K562 (cell line): ENCODE measurements around the gene SOCS4. TPM values are rescaled to one million over a fixed set of nuclear protein-coding genes. Genes with fewer than 3 reads are reported as not detected.

ENCODE experiments used
- ESRRA ChIP-seq: fragments of 450-650 bp; IDR thresholded peaks from 2 replicates; pipeline ENCODE4 v1.6.1; 2014; ENCODE audit warnings: low read depth, mild to moderate bottlenecking, moderate library complexity, borderline replicate concordance
- FIP1L1 ChIP-seq: fragments of 200-400 bp; formaldehyde crosslinking; IDR thresholded peaks from 2 replicates; pipeline ENCODE4 v1.6.1; 2018; ENCODE audit warnings: mild to moderate bottlenecking, low read depth, low read length; ENCODE audit not compliant: poor library complexity, severe bottlenecking
- MTA3 ChIP-seq: fragments of 450-650 bp; formaldehyde crosslinking; IDR thresholded peaks from 2 replicates; pipeline ENCODE4 v1.6.1; 2017; ENCODE audit warnings: mild to moderate bottlenecking, borderline replicate concordance
- NR3C1 ChIP-seq: sonication (generic); formaldehyde crosslinking; IDR thresholded peaks from 2 replicates; pipeline ENCODE4 v1.8.1; 2022; ENCODE audit warnings: missing genetic modification reagents
- POLR2A ChIP-seq: fragments of 450-650 bp; conservative IDR thresholded peaks from 2 replicates; pipeline ENCODE4 v1.6.1; 2016
- SMAD4 ChIP-seq: fragments of 250-450 bp; sonication (Bioruptor Pico); conservative IDR thresholded peaks from 2 replicates; pipeline ENCODE4 v1.8.0; 2021; ENCODE audit warnings: inconsistent platforms, mild to moderate bottlenecking, moderate library complexity
- SRSF3 ChIP-seq: fragments of 200-400 bp; formaldehyde crosslinking; IDR thresholded peaks from 2 replicates; pipeline ENCODE4 v1.6.1; 2016; ENCODE audit warnings: mild to moderate bottlenecking, low read length, moderate library complexity; ENCODE audit not compliant: insufficient read depth
- ZNF263 ChIP-seq: sonication (generic); formaldehyde crosslinking; IDR thresholded peaks from 2 replicates; pipeline ENCODE4 v1.8.0; 2022; ENCODE audit warnings: mild to moderate bottlenecking, missing genetic modification reagents, borderline replicate concordance
- polyA plus RNA-seq, 8 experiments: library from polyadenylated mRNA; depleted of rRNA in 4 of 8; stranded (reverse) in 5 of 8; unstranded in 3 of 8; fragments of >200 nt; fragmentation: Nextera tagmentation in 2 of 8; fragmentation: Illumina TruSeq in 1 of 8; extraction: Ambion mirVana in 2 of 8; extraction: Trizol in 1 of 8; gene quantifications; 2 replicates each; pipeline versions ENCODE4 v1.2.1 to v1.2.3, GENCODE V29; 2011 to 2014; ENCODE audit warnings: inconsistent platforms in 1 of 8, missing spikeins in 1 of 8
- total RNA-seq, 7 experiments: library from RNA; depleted of rRNA in 6 of 7; stranded (reverse); fragments of >200 nt in 6 of 7; fragmentation: Illumina TruSeq in 2 of 7; extraction: Trizol in 2 of 7; gene quantifications; 2 replicates each; pipeline versions ENCODE4 v1.2.1 to v1.2.3, GENCODE V29; 2011 to 2021; ENCODE audit warnings: low replicate concordance in 1 of 7
- TF ChIP-seq, protein P1 (sequence below), 2 experiments: fragments of 450-650 bp in 1 of 2; sonication (generic) in 1 of 2; formaldehyde crosslinking in 1 of 2; IDR thresholded peaks; 2 replicates each; pipeline versions ENCODE4 v1.7.1 to v1.9.0; 2016 to 2022; ENCODE audit warnings: inconsistent platforms in 1 of 2, mild to moderate bottlenecking in 1 of 2, missing genetic modification reagents in 1 of 2
- TF ChIP-seq, protein P2 (sequence below): fragments of 200-800 bp; sonication (Bioruptor generic); IDR thresholded peaks from 2 replicates; pipeline ENCODE4 v1.6.1; 2017; ENCODE audit warnings: missing genetic modification characterization, missing compliant biosample characterization
- TF ChIP-seq, protein P3 (sequence below): fragments of 250-450 bp; sonication (Bioruptor Pico); IDR thresholded peaks from 2 replicates; pipeline ENCODE4 v1.5.0; 2021
- TF ChIP-seq, protein P4 (sequence below): fragments of 450-650 bp; IDR thresholded peaks from 2 replicates; pipeline ENCODE4 v1.7.1; 2018; ENCODE audit warnings: mild to moderate bottlenecking, low read depth; ENCODE audit not compliant: partially characterized antibody

The SOCS4 gene
- total and polyA plus RNA-seq, 9 of the 15 experiments (the other 6 are each of a cell fraction or from before 2014, with no cell fraction given): 2.6 to 12.7 (median 9.7) TPM

DNA sequence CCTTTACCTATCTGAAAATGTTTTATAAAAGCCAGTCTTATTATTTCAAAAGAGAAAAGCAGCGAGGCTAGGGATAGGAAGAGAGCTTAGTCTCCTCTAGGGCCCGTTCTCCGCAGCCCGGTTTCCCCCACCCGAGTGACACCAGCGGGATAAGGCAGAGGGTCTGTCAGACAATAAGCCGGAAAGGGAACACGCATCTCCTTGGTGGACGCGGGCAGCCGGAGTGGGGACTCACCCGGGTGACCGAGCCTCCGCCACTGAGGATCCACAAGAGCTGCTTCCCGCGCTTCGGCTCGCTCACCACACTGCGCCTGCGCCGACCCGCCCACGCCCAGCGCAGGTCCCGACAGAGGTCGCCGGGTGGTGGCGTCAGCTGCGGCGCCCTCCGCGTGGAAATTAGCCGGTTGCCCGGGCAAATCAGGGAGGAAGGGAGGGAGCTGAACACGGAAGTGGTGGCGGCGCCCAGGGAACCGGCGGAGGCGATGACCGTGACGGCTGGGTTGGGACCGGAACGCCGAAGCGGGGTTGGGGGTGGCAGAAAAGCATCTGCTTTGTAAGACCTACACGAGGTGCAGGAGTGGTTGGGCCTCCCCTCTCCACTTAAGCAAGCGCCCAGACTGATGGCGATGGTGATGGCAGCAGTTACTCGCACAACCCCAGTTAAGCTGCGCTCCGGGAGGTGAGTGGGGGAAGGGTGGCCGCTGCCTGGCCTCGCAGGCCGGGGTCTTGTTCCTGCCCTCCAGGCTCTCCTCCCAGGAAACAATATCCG lies at the start of gene SOCS4, which contains the start of gene WDHD1 (continued):
- TF ChIP-seq, protein P1, sequence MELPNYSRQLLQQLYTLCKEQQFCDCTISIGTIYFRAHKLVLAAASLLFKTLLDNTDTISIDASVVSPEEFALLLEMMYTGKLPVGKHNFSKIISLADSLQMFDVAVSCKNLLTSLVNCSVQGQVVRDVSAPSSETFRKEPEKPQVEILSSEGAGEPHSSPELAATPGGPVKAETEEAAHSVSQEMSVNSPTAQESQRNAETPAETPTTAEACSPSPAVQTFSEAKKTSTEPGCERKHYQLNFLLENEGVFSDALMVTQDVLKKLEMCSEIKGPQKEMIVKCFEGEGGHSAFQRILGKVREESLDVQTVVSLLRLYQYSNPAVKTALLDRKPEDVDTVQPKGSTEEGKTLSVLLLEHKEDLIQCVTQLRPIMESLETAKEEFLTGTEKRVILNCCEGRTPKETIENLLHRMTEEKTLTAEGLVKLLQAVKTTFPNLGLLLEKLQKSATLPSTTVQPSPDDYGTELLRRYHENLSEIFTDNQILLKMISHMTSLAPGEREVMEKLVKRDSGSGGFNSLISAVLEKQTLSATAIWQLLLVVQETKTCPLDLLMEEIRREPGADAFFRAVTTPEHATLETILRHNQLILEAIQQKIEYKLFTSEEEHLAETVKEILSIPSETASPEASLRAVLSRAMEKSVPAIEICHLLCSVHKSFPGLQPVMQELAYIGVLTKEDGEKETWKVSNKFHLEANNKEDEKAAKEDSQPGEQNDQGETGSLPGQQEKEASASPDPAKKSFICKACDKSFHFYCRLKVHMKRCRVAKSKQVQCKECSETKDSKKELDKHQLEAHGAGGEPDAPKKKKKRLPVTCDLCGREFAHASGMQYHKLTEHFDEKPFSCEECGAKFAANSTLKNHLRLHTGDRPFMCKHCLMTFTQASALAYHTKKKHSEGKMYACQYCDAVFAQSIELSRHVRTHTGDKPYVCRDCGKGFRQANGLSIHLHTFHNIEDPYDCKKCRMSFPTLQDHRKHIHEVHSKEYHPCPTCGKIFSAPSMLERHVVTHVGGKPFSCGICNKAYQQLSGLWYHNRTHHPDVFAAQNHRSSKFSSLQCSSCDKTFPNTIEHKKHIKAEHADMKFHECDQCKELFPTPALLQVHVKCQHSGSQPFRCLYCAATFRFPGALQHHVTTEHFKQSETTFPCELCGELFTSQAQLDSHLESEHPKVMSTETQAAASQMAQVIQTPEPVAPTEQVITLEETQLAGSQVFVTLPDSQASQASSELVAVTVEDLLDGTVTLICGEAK (IDR thresholded peaks at IDR 0.05): peak; percentile 72
- TF ChIP-seq, protein P1 (CRISPR knock-in tag; IDR thresholded peaks at IDR 0.05): no peak
- TF ChIP-seq FIP1L1 (peak; percentile 60), ESRRA (peak; percentile 64), MTA3 (peak; percentile 67; the same call in 1 of the 2 replicates), NR3C1 (CRISPR knock-in tag) (no peak), POLR2A (peak; percentile 91), SRSF3 (no peak), SMAD4 (peak; percentile 66; the same call in 1 of the 2 replicates), ZNF263 (CRISPR knock-in tag) (0 out of 2 replicates have a peak, but pooled peaks have one; percentile 49)
- TF ChIP-seq, protein P2, sequence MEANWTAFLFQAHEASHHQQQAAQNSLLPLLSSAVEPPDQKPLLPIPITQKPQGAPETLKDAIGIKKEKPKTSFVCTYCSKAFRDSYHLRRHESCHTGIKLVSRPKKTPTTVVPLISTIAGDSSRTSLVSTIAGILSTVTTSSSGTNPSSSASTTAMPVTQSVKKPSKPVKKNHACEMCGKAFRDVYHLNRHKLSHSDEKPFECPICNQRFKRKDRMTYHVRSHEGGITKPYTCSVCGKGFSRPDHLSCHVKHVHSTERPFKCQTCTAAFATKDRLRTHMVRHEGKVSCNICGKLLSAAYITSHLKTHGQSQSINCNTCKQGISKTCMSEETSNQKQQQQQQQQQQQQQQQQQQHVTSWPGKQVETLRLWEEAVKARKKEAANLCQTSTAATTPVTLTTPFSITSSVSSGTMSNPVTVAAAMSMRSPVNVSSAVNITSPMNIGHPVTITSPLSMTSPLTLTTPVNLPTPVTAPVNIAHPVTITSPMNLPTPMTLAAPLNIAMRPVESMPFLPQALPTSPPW: peak; percentile 39; the same call in 1 of the 2 replicates
- TF ChIP-seq, protein P3, sequence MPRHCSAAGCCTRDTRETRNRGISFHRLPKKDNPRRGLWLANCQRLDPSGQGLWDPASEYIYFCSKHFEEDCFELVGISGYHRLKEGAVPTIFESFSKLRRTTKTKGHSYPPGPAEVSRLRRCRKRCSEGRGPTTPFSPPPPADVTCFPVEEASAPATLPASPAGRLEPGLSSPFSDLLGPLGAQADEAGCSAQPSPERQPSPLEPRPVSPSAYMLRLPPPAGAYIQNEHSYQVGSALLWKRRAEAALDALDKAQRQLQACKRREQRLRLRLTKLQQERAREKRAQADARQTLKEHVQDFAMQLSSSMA: no peak
- TF ChIP-seq, protein P4, sequence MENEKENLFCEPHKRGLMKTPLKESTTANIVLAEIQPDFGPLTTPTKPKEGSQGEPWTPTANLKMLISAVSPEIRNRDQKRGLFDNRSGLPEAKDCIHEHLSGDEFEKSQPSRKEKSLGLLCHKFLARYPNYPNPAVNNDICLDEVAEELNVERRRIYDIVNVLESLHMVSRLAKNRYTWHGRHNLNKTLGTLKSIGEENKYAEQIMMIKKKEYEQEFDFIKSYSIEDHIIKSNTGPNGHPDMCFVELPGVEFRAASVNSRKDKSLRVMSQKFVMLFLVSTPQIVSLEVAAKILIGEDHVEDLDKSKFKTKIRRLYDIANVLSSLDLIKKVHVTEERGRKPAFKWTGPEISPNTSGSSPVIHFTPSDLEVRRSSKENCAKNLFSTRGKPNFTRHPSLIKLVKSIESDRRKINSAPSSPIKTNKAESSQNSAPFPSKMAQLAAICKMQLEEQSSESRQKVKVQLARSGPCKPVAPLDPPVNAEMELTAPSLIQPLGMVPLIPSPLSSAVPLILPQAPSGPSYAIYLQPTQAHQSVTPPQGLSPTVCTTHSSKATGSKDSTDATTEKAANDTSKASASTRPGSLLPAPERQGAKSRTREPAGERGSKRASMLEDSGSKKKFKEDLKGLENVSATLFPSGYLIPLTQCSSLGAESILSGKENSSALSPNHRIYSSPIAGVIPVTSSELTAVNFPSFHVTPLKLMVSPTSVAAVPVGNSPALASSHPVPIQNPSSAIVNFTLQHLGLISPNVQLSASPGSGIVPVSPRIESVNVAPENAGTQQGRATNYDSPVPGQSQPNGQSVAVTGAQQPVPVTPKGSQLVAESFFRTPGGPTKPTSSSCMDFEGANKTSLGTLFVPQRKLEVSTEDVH: peak; percentile 91
